8988T (cell line): ENCODE measurements around the gene PTPRM.

ENCODE experiments used
- DNase-seq: peaks from one replicate; pipeline ENCODE4 v3.0.0; 2011

The PTPRM gene

DNA sequence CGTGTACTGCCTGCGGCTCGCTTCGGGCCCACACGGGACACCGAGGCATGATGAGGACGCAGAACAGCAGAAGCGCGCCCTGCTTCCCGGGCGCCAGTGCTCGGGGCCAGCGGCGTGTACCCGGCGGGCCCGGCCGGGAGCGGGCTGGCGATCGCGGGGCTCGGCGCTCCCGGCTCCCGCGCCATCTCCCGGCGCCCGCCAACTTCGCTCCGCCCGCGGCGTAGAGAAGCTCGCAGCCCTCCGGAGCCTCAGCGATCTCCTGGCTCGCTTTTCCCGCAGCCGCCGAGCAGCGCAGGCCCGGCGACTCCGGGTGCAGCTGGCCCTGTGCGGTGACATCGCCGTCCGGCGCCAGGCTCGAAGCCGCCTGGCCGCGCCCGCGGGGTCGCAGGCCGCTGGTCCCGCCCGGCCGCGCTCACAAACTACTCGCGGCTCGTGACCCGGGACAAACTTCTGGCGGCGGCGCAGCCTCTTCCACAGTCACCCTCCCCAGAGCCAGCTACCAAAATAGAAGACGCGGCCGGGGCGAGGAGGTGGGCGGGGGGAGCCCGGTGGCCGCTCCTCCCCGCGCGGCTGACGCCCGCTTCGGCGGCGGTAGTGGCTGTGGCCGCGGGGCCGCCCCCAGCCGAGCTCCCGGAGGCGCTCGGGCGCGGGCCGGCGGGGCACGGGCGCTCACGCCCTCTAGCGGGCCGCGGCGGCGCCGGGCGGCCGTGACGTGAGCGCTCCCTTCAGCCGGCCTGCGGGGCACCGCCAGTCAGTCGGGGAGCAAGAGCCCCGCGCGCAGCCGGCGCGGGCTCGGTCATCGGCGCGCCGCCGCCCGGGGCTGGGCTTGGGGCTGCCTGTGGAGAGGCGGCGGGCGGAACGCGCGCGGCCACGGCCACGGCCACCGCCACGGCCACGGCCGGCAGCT, at the start of gene PTPRM:
TSS of gene PTPRM (plus strand) at position 750 of the 907 bp plus-strand sequence. CDS start 503 bp downstream, outside the sequence.
- DNase-seq, result peak; percentile 93

DNA sequence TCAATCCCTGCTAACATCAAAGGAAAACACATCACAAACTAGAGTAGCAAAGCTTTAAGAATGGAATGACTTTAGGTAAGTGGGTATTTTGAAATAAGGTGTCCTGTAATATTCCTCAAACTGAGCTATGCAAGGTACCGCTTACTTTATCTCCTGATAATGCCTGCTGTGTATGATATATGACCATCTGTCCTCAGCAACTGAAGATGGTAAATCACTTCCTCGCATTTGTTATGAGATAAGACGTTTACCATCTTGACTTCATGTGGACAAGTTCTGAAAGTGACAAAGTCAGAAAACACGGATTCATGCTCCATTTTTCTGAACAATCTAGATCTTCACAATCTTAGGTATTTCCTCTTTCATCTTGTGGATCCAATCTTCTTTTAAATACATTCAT, 49.3 kb upstream of the PTPRM start:
- no peak for DNase-seq

DNA sequence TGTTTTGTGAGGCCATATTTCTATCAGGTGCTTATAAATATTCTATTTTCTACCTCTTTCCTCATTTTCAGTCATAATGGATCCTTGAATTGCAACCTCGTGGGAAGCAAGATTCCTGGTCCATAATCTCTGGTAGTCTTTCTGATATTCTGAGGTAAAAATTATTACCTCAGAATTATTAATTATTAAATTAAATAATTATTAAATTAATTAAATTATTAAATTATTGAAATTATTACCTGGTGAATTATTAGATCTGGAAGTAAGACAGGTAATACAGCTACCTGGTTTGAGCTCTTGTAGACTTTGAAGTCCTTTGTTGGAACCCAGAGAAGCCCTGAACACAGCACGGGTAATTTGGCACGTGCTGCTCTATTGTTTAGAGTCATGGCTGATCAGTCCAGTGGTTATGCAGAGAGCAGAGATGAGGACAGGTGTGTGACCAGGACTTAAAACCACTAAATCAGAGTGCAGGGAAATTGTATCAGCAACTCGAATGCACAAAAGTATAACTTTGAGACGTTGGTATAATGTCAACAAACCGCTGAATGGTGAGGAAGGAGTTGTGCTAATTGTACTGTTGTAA, 46.8 kb upstream of the PTPRM start:
- no peak for DNase-seq

DNA sequence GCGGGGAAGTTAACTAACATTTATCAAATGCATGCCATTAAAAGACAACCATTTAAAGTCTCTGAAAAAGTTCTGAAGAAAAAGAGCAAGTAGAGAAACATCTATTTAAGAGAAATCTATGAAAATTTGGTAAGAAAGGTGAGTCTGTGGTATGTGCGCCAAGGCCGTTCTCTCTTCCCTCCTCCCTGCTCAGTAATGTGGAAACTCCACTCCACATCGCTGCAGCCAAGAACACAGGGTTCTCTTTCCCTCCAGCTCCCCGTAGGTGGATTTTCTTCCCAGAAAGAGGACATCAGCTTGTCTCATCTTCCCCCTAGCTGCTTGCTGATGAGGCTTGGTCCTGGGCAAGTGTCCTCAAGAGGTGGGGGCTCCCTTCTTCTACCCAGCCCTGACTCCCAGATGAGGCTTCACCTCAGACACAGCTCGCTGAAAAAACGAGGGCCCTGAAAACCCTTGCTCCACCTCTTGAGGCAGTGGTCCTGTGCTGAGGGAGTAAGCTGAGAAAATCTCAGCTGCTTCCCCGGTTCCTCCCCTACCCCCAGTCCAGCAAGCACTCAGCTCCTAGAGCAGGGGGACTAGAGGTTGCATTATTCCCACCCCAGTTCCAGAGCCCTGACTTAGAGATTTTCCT, 45.8 kb upstream of the PTPRM start:
- DNase-seq, result no peak

DNA sequence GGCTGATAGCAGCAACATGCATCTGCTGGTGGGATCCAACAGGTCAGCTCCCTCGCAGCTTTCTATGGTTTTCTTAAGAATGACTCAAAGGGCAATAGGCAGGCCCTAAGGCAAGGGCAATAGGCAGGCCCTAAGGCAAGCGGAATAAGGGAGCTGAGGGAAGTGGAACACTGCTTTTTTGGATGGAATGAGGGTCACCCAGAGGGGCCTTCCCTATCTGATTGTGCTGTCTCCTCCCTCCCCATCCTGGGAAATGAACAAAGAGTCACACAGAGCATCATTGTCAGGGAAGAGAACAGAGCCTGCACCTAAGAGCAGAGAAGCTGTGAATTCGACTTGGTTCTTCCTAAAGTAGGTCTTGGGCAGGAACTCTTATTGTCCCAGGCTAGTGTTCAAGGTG, 43.3 kb upstream of the PTPRM start:
- no peak for DNase-seq

DNA sequence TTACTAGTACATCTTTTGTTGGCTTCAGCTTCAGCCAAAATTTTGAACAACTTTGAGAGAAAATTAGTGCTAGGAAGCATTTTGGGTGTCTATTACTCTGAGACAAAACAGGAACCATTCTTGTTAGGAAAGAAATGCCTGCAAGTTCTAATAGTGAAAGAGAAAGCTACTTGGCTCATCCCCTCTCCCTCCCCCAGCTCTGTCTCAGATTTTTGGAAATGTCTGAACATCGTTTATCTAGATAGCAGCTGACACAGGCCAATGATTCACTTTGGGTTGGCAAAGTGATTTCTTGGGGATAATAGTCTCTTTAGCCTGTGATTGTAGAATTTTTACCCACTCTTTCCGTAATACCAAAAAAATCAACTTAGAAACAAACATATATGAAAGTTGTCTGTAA, 42.3 kb upstream of the PTPRM start:
- no peak for DNase-seq

DNA sequence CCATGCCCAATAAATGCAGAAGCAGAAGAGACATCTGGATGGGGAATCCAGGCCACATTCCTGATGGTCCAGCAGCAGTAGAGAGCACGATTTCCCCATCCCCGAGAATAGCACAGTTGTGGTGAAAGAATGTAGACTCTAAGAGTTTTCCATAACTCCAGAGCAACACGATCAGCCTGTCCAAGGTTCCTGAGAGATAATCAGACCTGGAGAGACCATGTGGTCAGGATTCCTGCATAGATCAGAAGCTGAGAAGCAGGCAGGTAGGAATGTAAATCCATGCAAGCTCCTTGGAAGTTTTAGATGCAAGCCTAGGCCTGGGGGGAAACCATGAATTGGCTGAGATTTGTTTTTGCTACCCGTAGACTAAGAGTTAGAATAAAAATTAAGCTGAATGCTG, 34.2 kb upstream of the PTPRM start:
- no peak for DNase-seq

DNA sequence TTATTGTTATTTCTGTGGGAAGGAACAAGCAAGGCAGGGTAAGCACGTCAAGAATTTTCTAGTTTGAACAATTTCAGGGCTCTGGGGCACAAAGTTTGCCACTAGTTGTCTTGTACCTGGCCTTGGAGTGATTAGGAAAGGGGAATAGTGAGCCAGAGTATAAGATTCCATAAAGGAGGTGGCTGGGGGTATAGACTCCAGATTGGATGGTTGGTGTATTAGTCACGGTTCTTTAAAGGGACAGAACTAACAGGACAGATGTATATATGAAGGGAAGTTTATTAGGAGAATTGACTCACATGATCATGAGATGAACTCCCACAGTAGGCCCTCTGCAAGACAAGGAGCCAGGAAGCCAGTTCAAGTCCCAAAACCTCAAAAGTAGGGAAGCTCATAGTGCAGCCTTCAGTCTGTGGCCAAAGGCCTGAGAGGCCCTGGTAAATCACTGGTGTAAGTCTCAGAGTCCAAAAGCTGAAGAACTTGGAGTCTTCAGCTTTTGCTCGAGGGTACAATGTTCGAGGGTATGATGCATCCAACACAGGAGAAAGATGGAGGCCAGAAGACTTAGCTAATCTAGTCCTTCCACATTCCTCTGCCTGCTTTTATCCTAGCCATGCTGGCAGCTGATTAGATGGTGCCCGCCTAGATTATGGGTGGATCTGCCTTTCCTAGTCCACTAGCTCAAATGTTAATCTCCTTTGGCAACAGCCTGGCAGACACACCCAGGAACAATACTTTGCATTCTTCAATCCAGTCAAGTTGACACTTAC, 31.5 kb upstream of the PTPRM start:
- no peak for DNase-seq

DNA sequence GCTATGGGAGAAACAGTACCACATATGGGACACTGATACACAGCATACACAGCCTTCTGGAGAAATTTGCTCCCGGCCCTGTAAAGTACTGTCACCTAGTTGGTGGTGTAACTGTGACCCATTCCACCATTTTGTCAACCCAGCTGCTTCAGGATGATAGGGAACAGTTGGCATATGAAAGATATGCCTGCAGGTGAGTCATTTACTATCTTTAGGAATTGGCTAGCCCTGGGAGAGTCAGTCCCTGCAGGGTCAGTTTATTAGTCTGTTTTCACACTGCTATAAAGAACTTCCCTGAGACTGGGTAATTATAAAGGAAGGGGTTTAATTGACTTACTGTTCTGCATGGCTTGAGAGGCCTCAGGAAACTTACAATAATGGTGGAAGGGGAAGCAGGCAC, 30.0 kb upstream of the PTPRM start:
- DNase-seq, result no peak

DNA sequence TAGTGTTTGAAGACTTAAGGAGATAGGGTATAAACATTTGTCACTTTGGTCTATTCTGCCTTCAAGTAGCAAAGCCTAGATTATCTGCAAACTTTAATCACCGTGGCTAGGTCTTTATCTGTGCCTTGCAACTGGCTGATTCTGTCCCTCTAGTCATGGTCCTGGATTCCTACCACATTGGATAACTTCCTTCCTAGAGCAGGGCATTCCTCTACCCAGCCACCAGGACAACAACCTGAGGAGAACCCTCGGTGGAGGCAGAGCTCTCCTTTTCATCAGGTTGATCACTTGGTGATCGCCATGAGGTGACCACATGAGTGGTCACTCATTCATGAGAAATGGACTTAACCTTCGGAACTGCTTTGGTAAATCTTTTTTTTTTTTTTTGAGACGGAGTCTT, 25.3 kb upstream of the PTPRM start:
- DNase-seq, result no peak

DNA sequence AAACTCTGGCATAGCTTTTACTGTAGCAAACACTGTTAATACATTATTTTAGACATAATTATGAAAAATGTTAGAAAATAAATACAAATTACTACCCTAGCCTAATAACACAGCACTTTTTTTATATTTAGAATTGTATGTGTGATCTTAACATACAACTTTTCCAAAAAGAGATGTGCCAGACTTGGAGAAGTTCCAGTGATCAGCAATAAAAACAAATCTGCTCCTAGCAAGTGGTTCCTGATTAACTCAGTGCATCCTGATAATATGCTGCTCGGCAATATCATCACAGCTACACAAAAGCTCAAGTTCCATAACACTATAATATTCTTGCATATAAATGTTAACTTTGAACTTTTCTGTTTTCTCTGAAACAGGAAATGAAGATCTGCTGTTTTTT, 22.4 kb upstream of the PTPRM start:
- DNase-seq, result no peak

DNA sequence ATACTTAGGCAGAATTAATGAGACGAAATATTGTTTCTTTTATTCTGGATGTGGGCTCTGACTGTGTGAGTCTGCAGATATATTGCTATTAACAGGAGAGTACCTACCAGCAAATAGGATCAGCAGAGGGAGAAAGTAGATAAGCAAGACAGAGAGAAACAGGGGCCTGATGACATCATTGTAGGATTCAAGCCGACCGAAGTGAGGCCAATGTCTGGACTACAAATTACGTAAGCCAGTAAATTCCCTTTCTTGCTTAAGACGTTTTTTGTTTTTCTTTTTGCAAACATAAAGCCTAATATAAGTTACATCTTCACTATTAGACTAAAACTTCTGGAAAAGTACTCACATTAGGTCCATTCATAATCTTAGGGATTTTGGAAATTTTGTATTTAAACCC, 21.4 kb upstream of the PTPRM start:
- DNase-seq, result no peak

DNA sequence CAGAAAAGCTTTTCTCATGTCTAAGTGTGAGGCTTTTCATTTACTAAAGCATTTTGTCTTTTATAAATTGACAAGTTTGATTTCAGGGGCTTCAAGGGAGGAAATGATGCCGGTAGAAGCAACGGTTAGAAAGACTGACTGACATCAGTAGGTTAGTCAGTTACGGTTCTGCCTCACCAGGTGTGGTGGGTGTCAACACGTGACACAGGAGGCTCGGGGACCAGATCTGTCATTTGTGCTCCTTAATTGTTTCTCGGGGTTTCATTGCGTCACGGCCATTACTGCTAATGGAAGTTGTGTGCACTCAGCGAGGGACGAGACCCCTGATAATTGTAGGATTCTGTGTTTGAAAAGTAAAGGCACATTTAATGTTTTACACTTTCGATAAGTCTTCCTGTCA, 18.9 kb upstream of the PTPRM start:
- DNase-seq, result no peak

DNA sequence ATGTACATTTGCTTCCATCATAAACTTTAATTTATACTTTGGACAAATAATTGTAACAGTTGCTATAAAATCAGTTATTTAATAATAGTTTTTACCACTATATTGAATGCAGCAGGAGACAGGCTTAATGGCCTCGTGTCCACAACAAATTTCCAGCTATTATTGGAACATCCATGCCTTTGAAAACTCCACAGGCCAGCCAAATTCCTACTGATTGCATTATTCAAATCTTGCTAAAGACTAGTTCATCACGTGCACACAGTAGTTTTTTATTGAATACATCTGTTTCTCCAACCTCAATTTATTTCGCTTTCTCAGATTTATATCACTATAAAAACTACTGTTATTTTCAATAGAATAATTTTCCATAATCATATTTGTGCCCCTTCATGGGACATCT, 18.4 kb upstream of the PTPRM start:
- DNase-seq, result no peak

DNA sequence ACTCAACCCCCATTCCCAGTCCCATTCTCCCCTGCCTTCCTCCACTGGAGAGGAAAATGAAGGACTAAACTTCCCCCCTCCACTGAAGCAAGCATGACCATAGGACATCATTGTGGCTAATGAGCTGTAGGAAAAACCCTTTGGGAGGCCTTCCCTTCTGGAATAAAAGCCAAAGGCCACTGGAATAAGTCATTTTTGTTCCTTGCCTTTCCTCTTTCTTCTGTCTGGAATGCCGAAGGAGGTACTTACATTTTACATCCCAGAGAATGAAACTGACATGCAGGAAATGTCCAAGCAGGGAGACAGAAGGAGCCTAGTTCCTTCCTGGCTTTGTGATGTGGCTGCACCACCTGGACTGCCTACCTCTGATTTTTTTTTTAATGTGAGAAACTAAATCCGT, 9.1 kb upstream of the PTPRM start:
- DNase-seq, result no peak

DNA sequence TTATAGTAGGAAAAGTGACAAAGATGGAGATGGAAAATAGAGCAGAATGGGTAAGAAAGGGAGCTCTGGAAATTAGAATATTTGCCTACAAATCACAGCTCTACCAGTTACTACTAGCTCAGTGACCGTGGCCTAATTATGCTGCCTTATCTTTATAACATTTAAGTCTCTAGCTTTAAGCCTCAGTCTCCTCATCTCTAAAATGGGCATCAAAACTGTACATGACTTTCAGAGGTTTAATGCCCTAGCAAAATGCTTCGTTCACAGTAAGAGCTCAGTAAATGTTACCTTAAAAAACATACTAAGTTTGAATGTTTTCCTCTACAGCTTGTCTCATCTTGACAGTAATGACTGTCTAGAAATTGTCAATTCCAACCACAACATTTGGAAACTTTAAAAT, 8.3 kb upstream of the PTPRM start:
- DNase-seq, result no peak

DNA sequence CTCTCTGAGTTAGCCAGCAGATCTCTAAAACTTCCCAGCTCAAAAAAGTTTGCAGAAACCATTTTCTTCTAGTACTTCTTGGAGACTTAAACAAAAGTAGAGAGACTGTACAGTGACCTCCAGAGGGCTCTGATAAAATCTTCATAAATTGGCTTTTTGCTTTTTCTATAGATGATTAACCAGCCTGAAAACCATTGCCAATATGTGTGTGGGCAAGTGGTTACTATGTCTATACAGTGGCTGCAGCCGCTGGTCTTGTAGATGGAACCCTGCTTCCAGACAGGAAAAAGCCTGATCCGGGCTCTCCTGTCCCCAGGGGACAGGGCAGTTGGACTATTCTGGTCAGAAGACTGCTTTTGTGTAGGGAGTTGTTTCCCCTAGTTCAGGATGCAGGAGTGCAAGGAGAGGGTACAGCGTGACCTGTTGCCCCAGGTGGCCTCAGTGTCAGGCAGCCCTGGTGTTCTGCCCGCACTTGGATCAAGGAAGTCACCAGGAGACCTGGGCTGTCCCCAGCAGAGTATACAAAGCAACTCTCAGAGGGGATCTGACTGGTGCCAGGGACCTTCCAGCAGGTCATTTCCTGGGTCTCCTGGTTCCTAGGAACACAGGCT, 7.3 kb upstream of the PTPRM start:
- DNase-seq, result no peak

DNA sequence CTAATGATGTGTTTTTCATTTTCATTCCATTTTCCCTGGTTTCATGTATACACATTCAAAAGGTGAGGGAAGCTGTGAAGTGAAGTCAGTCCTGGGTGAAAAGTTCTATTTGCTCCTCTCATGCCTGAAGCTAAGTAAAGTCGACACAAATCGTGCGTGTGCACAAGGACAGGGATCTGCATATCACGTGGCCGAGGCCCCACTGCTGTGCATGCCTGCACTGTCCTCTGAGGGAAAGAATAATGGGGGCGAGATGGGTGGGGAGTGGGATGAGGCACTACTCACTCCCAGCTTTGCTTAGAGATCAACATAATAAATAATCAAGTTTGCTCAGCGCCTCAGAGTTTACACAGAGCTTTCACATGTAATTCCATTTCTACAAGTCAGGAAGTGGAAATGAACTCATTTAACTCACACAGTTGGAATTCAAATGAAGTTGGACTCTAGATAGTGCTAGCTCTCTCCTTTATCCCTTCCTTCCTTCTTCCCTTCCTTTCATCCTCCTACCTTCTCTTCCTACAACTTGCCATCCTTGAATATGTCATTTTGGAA, 5.1 kb upstream of the PTPRM start:
- no peak for DNase-seq

DNA sequence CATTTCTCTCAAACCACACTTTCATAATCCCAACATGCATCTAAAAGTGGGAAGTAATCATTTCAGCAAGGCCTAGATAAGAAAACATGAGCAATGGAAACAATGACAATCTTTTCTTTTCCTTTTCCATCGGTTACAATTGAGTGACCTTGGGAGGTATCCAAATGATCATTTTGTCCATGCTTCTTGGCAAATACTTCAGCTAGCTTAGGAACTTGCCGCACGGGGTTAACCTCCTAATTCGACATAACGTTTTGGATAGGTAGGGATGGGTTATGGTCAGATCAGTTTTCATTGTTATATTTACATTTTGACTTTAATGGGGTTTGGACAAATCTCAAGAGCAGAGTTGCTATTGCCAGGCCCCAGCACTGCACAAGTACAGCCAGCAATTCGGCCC, 4.6 kb upstream of the PTPRM start:
- no peak for DNase-seq

DNA sequence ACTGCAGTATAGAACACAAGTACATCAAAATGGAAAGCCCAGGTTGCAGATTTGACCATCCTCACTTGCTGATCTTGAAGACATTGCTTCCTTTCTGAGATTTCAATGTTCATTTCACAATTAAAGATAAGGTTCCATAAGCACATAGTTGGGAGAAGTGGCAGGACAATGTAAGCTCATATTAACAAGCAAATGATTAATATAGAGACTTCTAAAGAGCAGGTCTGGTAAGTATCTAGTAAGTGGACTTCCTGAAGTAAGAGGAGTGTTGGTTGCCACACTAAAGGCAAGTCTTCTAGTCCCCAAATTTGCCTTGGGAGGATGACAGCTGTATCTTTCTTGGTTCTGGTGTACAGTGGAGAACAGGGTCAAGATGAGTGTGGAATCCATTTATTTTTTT, 1.4 kb upstream of the PTPRM start:
- no peak for DNase-seq

DNA sequence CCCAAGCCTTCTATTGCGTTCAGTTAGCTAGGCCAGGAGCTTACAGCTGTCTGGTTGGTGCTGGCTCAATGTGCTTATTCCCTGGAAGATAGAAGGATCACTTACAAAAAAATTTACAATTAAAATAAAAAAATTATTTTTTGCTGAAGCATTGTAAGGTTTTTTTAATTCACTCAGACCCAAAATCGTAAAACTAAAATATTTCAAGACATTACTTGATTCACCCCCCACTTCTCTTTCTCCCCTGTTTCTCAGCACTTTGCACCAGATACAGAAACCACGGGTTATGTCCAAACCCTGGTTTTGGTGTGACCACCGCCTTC, 911 bp upstream of the PTPRM start:
- DNase-seq, result no peak

DNA sequence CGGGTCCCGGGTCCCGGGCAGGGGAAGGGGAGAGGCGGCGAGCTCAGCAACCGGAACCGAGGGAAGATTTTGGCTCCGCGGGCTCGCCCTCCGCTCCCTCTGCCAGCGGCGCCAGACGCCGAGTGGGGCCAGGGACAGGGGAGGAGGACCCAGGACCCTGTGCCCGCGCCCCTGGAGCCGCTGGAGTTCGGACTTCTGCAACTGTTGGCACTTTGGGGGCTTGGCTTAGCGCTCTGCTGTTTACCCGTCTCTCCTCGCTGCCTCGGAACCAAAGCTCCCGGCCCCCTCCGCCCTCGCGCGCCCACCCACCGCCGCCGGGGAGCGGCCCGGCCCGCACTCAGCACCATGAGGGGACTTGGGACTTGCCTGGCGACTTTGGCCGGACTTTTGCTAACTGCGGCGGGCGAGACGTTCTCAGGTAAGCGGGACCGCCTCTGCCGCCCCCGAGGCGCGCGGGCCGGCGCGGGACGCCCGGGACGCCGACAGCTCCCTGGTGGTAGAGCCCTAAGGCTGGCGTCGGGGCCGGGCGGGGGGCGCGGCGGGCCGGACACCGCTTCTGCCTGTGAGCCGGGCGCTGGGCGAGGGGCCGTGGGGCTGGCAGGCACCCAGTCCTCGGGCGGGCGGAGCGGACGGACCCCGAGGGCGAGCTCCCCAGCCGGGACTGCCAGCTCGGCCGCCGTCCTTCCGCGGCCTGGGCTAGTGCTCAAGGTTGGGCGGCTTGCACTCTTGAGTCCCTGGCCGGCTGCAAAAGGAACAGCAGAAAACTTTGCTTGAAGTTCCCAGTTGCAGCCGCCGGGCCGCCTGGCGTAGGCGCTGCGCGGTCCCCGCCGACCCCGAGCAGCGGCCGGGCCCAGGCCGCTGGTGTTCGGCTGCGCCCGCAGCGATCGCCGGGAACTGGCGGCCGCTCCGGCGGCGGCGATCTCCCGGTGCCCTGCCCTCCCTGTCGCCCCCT, 634 bp downstream of the PTPRM start:
- DNase-seq, result no peak
